HG02884 (cell line): Measurements from ENCODE around the gene DPM2.

Experiments used
- ATAC-seq: cut with Tn5 transposase; IDR thresholded peaks from one replicate; pipeline ENCODE4 v1.9.1; 2021; ENCODE audit warnings: mild to moderate bottlenecking, moderate library complexity; ENCODE audit not compliant: unreplicated experiment

DPM2 gene

GRCh38 chr9:127937388-127938297, at the start of gene DPM2:
TSS of gene DPM2 (minus strand) at chr9:127937854. CDS start at chr9:127937820, 34 bp downstream.
- ATAC-seq: peak; percentile 79

DNA sequence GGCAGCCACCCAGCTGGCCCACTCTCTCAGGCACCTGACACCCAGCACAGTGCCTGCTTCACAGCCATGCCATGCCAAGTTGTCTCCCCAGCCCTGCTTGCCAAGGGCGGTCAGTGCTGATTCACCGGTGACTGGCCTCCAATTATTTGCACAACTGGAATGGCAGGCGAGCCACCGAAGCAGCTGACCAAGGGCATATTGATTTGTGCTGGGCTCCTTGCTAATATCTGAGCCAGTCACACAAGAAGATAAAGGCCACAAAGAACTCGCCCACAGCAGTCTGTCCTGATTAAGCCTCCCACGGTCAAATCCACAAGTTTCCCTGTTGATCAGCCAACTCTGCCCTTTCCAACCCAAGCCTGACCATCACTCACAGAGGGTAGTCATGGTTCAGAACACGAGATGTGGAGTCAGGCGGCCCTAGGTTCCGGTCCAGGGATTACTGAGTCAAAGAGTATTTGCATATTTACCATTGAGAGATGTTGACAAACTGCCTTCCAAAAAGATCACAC, 49.5 kb upstream of the DPM2 start:
- ATAC-seq: no peak

DNA sequence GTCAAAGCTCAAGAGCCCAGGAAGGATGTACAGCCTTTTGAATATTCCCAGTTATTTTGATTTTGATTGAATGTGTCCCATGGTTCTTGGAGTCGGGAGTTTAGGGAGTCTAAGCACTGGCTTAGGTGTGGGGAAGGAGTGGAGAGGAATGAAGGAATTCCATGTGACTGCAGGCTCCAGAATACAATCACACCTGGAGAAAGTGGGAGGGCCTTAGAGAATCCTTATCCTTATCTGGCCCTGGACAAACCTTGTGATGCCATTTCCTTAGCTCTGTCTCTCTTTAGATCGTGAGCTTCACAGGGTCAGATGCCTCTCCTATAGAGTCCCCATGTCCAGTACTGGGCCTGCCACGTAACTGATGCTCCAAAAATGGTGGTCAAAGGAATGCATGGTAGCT, 47.4 kb upstream of the DPM2 start:
- no peak for ATAC-seq

- peak; percentile 39 for ATAC-seq
Observed at GRCh38 chr9:127983847-127984289, 46.2 kb upstream of the DPM2 start.

DNA sequence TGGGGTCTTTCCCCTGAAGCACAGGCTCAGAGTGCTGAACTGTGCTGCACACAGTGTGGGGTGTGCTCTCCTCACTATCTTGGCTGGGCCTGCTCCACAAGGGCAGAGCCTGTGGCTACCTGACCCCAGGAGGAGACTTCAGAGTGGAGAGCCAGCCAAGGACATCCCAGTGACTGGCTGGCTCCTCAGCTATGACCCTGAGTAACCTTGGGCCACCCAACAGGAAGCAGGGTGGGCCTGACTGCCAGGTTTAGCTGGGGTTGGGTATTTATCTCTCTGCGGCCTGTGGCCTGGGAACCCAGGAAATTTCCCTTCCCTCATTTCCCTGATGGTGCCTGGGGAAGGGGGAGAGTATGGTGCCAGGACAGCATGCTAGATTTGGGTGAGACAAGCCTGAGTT, 45.3 kb upstream of the DPM2 start:
- no peak for ATAC-seq

DNA sequence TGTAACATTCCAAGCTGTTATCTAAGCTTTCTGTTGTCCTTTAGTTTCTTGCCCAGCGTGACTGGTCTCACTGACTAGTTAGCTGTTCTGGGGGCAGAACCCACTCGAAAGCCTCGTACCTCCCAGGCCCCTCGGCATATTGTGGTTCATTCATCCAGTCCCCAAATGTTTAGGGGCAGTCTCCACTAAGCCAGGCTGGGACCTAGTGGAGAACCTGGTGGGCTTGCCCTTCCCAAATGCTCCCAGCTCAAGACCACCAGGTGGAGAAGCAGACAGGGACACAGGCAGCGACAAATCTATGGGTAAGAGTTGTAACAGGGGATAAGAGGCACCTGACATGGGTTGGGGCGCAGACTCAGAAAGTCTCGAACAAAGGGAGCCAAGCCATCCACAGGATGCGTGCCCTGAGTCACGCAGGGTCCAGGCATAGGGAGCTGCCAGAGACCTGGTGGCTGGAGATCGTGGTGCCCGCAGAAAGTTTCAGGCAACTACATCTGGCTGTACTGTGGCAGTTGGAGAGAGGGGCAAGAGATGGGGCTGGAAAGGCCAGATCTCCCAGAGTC, 44.0 kb upstream of the DPM2 start:
- ATAC-seq: no peak

- ATAC-seq: peak; percentile 59
Observed at GRCh38 chr9:127980706-127981558, 43.3 kb upstream of the DPM2 start, which contains the start of gene EEIG1. TSS of gene EEIG1 (minus strand) at chr9:127980989. CDS start at chr9:127980137, 852 bp downstream.

GRCh38 chr9:127980060-127980705, 42.5 kb upstream of the DPM2 start:
- peak; percentile 25 for ATAC-seq

GRCh38 chr9:127979333-127980059, 41.8 kb upstream of the DPM2 start:
- no peak for ATAC-seq

- no peak for ATAC-seq
Observed at GRCh38 chr9:127979015-127979332, 41.3 kb upstream of the DPM2 start.

DNA sequence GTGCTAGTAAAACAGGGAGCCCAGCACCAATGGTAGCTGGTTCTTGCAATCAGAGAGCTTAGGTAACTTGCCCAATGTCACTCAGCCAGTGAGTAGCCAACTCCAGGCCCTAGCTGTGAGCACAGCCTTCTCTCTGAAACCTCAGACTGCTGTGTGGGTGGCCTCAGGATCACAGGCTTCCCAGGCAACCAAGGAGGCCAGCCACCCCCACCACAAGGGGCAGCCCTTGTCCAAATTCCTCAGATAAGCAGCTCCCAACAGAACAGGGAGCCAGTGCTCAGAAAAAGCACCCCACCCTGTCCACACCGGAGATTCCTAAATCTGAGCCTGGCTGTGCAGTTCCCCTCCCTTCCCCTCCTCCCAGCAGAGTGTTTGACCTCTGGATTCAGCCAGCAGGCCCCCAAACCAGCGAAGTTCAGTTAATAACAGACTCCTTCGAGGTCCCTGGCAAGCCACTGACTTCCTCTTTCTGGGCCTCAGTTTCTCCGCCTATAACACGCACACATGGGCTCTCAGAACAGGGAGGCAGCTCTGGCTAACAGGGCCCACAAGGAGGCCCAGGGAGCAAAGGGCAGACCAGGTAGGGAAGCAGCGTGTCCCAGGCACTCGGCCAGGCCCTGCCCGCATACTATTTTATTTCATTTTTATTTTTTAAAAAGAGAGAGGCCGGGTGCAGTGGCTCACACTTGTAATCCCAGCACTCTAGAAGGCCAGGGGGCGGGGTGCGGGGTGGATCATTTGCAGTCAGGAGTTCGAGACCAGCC, 40.4 kb upstream of the DPM2 start:
- ATAC-seq: no peak

DNA sequence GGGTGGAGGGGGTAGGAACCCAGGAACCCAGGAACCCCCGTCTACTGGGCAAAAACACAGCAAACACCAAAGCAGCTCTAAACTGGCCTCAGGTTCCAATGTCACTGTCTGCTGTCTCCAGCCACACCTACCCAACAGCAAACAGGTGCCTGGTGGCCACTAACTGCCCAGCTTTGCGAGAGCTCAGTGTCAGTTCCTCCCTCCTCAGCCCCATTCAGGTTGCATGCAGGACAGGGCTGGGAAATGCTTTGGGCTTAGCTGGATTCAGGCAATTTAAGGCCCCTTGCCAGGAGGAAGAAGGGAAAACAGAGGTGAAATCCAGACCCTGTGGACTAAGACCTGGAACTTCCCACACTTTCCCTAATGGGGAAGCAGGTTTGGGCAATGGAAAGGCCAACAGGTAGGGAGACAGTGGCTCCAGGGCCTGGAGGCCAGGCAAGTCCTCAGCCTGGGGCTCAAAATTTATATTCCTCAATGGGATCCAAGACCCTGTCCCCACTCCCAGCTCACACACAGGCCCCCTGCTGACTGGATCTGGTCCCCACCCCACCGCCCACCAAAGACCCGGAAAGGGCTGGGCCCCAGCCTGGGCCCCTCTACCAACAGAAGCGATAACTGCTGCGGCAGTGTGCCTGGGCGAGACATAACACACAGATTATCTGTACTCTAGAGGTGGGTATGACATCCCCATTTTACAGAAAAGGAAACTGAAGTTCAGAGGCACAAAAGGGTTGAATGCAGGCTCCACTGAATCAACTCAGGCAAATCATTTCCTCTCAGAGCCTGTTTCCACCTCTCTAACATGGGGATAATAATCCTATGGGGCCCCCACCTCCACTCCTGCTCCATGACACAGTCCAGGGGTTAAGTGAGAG, 39.6 kb upstream of the DPM2 start:
- ATAC-seq: no peak

GRCh38 chr9:127976498-127976897, 38.8 kb upstream of the DPM2 start:
- ATAC-seq: no peak

- no peak for ATAC-seq
Observed at GRCh38 chr9:127975376-127976315, 38.0 kb upstream of the DPM2 start.

DNA sequence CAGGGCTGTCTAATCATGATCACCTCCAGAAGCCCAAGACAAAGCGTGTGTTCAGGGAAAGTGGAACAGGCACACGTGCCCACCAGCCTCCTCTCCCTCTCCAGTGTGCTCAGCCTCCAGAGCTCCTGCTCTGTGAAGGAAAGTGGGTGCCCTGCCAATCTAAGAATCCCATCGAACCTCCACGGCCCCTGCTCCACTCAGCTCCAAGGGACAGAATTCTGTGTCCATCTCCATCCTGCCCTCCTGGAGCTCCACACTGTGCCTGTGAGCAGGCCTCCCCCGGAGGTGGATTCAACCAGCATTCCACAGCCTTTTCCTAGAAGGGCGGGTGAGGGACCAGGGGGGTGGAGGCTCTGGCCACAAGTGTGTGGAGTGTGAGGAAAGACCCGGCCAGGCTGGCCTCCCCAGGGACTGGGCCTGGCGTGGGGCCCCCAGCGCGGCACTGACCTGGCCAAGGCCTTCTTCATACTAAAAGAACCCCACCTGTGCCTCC, 37.2 kb upstream of the DPM2 start:
- ATAC-seq: no peak

GRCh38 chr9:127974001-127974768, 36.5 kb upstream of the DPM2 start:
- ATAC-seq: no peak
